Measurements from ENCODE around the gene SPATA20. TPM values are rescaled to one million over a fixed set of nuclear protein-coding genes. Genes with fewer than 3 reads are reported as not detected.

The SPATA20 gene
- total and polyA plus RNA-seq, 2 of the 8 experiments (the other 6 are each of a cell fraction or from before 2014, with no cell fraction given) = 16.2 to 17.5 TPM

DNA sequence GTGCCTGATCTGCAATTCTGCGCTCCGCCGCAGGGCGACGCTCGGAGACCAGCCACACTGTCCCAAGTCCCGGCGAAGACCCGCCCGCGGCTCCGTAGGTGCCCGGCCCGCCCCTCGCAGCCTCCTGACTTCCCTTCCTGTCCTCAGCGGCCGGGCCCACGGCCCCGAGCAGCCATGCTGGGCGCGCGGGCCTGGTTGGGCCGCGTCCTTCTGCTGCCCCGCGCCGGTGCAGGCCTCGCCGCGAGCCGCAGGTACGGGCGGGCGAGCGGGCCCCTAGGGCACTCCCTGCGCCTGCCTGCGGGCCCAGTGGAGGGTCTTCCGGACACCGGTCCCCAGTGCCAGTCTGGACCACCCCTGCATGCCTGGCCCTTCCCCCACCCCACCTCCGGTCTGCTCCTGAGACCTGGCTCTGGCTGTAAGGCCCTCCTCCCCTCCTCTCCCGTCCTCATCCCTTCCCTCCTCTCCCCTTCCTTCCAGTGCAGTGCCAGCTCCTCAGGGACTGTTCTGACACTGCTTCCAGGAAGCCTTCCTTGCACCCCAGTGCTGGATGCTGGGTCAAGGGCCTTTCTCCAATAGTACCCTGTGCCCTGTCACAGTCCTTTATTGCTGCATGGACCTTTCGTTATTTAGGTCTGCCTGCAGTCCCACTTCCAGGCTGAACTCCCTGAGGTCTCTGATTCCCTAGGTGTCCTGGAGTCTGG, at the start of gene SPATA20 (continued):
- TF ChIP-seq, protein P1, sequence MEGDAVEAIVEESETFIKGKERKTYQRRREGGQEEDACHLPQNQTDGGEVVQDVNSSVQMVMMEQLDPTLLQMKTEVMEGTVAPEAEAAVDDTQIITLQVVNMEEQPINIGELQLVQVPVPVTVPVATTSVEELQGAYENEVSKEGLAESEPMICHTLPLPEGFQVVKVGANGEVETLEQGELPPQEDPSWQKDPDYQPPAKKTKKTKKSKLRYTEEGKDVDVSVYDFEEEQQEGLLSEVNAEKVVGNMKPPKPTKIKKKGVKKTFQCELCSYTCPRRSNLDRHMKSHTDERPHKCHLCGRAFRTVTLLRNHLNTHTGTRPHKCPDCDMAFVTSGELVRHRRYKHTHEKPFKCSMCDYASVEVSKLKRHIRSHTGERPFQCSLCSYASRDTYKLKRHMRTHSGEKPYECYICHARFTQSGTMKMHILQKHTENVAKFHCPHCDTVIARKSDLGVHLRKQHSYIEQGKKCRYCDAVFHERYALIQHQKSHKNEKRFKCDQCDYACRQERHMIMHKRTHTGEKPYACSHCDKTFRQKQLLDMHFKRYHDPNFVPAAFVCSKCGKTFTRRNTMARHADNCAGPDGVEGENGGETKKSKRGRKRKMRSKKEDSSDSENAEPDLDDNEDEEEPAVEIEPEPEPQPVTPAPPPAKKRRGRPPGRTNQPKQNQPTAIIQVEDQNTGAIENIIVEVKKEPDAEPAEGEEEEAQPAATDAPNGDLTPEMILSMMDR (IDR thresholded peaks at IDR 0.05; ENCODE audit: control extremely low read depth in 1 of 3, insufficient read depth in 1 of 3, low read depth in 1 of 3, low read length in 3 of 3) = peak; percentile 94 to 97 (median 96)
- TF ChIP-seq SP1 (IDR thresholded peaks at IDR 0.05; ENCODE audit: low read depth, low read length) (peak; percentile 13; the same call in 1 of the 2 replicates), POU5F1 (IDR thresholded peaks at IDR 0.05; ENCODE audit: low read depth, low read length) (no peak), TAF1 (IDR thresholded peaks at IDR 0.05; ENCODE audit: low read depth, low read length) (peak; percentile 33; the same call in 1 of the 2 replicates), TCF12 (IDR thresholded peaks at IDR 0.05; ENCODE audit: low read depth, low read length) (no peak), TBP (IDR thresholded peaks at IDR 0.05; ENCODE audit: low read depth, low read length) (0 out of 2 replicates have a peak, but pooled peaks have one; percentile 13), POLR2AphosphoS5 (IDR thresholded peaks at IDR 0.05; ENCODE audit: low read depth, low read length) (0 out of 2 replicates have a peak, but pooled peaks have one; percentile 31), NANOG (IDR thresholded peaks at IDR 0.05; ENCODE audit: insufficient read depth, low read depth, low read length, poor library complexity, severe bottlenecking) (peak; percentile 51), EP300 (IDR thresholded peaks at IDR 0.05; ENCODE audit: borderline replicate concordance in 1 of 2, low read depth in 2 of 2, low read length in 2 of 2) (no peak), GABPA (IDR thresholded peaks at IDR 0.05; ENCODE audit: borderline replicate concordance, insufficient read depth, low read length) (0 out of 2 replicates have a peak, but pooled peaks have one; percentile 13), KDM4A (IDR thresholded peaks at IDR 0.05; ENCODE audit: low read depth, low read length, severe bottlenecking) (peak; percentile 93), RAD21 (IDR thresholded peaks at IDR 0.05 in 1 of 2, conservative IDR thresholded peaks at IDR 0.05 in 1 of 2; ENCODE audit: low read depth in 2 of 2, low read length in 2 of 2) (peak; percentile 99), YY1 (IDR thresholded peaks at IDR 0.05; ENCODE audit: low read depth, low read length) (peak; percentile 40; the same call in 1 of the 2 replicates), SP2 (IDR thresholded peaks at IDR 0.05; ENCODE audit: low read length) (no peak), BRCA1 (IDR thresholded peaks at IDR 0.05; ENCODE audit: low read depth, low read length) (no peak), ASH2L (IDR thresholded peaks at IDR 0.05; ENCODE audit: low read length) (peak; percentile 86)
- TF ChIP-seq, protein P2, sequence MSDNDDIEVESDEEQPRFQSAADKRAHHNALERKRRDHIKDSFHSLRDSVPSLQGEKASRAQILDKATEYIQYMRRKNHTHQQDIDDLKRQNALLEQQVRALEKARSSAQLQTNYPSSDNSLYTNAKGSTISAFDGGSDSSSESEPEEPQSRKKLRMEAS (IDR thresholded peaks at IDR 0.05) = 0 out of 2 replicates have a peak, but pooled peaks have one; percentile 23
